Suprapubic skin (tissue), 4 donors: ENCODE data around the gene WBP2NL.

ENCODE experiments used
- CTCF ChIP-seq, 2 donors: fragments of 200-600 bp in 1 of 2; fragments of 450-650 bp in 1 of 2; sonication (generic) in 1 of 2; IDR thresholded peaks; one replicate each; pipeline ENCODE4 v1.5.1; 2016 to 2019; ENCODE audit warnings: antibody characterized with exemption in 2 of 2, mild to moderate bottlenecking in 1 of 2, moderate library complexity in 1 of 2
- POLR2A ChIP-seq, 2 donors: fragments of 450-650 bp; IDR thresholded peaks; one replicate each; pipeline ENCODE4 v1.6.1; 2017; ENCODE audit warnings: antibody characterized with exemption in 2 of 2, mild to moderate bottlenecking in 2 of 2, moderate library complexity in 2 of 2
- POLR2AphosphoS5 ChIP-seq, 3 donors: sonication (generic); formaldehyde crosslinking; IDR thresholded peaks; one replicate each; pipeline ENCODE4 v1.6.1; 2017; ENCODE audit warnings: antibody characterized with exemption in 3 of 3

DNA sequence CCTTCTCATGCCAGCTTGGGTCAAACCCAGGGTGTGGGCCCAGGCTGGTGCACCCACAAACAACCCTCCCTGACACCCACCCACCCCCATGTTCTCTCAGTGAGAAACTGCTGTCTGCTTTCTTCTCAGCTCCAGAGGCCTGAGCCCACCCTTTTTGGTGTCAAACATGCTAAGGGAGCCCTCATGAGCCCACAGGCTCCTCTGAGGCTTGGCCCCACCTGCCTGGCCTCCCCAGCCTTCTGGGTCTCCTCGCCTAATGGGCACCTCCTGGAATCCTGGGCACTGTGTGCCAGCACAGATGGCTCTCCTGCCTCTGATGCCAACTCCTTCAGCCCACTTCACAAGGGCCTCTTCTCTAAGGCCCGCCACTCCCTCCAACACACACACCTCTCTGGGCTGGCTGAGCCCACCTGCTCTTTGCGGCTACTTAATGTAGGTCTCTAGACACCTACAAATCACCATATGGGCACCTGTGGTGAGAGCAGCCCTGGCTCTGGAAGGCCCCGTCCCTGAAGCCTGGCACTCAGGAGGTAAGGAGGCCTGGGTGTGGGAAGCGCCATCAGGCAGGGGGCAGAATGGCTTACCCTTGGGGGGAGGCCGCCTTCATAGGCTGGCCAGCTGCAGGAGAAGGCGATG lies 67.7 kb downstream of the WBP2NL start:
- TF ChIP-seq CTCF (IDR thresholded peaks at IDR 0.05): no peak
- TF ChIP-seq POLR2A (IDR thresholded peaks at IDR 0.05): no peak
- TF ChIP-seq POLR2AphosphoS5 (IDR thresholded peaks at IDR 0.05): no peak
